Right kidney (tissue), 1 donor: Measurements from ENCODE around the gene ZNF594.
"Not testable (repeated sequence)": the region's sequence is repeated elsewhere in the genome, so short reads cannot be mapped to it uniquely, and the experiment has no call there.

Experiments
- DNase-seq: peaks from one replicate; pipeline ENCODE4 v3.0.0-alpha.2; 2016

ZNF594 gene

DNA sequence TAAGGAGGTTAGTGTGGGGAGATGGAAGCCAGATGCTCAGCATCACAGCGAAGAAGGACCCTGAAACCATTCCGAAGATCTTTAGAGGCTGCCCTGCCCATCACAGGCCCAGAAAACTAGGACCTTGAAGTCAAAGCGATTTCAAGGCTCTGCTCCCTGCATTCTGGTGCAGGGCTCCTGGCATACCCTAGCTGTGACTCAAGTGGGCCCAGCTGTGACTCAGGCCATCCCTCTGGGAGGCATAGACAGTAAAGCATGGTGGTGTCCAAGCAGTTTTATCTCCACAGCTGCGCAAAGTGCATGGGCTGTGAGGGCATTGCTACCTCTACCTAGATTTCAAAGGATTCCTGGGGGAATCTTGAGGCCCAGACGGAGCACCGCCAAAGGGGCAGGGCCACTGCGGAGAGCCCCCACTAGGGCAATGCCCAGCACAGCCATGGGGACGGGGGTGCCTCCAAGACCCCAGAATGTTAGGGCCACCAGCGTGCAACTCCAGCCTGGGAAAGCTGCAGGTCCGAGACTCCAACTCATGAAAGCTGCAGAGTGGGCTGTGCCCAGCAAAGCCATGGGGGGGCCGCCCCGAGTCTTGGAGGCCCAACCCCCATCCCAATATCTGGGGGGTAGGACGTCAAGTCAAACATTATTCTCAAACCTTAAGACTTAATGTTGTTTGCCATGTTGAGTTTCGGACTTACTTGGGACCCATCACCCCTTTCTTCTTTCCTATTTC, 11.7 kb upstream of the ZNF594 start:
- DNase-seq = no peak

DNA sequence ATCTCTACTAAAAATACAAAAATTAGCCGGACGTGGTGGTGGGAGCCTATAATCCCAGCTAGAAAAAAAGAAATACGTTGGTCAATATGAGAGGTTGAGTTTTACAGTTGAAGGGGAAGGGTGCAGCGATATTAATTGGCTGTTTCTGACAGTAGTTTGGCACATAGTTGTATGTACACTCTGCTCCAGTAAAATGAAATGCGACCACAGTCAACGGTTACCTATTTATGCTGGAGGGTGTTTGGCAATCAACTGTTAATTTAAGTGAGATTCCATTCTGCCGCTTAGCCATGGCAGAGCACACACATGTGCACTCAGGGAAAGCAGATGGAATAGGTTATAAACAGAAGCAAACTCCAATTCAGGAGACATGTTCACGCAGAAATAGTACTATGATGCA, 9.3 kb upstream of the ZNF594 start:
- DNase-seq = no peak

DNA sequence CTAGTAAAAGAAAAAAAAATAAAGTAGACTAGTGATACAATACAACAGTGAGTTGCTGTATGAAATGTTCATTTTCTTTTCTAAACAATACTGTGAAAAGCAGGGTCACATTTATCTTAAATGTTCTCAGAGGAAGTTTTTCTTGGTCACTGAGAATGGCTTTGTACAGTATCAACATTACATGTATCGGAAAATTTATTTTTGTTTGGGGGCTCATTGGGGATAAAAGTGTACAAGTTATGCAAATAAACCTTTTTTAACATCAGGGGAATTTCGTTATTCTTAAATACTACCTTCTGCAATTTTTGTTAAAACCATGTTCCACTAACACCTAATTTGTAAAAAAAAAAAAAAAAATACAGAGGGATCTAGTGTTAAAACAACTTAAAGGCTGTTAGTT, 8.7 kb upstream of the ZNF594 start:
- no peak for DNase-seq

DNA sequence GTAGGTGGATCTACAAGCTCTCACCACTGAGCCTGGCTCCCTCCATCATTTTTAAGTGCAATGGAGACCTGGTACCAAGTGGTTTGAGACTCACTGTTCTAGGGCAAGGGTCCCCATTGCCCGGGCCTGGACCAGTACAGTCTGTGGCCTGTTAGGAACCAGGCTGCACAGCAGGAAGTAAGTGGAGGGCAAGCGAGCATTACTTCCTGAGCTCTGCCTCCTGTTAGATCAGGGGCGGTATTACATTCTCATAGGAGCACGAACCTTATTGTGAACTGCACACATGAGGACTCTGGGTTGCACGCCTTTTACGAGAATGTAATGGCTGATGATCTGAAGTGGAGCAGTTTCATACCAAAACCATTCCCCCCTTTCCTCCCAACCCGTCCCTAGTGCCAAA, 6.8 kb upstream of the ZNF594 start:
- no peak for DNase-seq

DNA sequence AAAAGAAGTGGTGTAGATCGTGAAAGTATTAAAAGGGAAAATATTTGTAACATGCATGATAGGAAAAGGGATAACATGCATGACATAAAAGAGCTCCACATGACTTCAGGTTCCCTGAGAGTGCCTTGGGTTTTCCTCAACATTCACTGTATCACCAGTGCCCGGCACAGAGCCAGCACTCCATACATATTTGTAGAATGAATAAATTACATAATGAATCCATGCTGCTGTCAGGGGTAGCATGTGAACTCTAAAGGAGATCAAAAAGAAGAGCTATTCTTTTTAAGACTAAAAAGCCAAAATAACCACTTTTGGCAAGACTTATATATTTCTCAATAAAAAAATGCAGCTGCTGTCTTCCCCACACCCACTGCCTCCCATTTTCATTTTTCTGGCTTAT, 2.7 kb upstream of the ZNF594 start:
- DNase-seq = no peak

DNA sequence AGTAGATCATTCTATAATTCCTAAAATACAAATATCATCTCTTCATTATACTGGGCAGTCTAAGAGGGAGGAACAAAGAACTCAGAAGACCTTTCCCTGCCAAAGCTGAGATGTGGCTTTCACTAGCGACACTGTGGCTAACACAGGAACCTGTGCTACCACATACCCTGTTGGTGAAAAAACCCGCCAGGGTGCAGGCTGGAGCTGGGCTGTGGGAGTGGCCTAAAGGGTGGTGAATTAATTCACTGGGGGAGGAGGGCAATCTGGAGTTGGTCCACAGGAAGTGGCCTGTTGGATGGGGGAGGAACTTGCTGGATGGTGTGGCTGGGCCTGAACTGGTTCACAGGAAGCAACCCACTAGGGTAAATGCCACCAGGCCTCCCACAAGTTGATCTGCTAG, 7.4 kb downstream of the ZNF594 start:
- no peak for DNase-seq

DNA sequence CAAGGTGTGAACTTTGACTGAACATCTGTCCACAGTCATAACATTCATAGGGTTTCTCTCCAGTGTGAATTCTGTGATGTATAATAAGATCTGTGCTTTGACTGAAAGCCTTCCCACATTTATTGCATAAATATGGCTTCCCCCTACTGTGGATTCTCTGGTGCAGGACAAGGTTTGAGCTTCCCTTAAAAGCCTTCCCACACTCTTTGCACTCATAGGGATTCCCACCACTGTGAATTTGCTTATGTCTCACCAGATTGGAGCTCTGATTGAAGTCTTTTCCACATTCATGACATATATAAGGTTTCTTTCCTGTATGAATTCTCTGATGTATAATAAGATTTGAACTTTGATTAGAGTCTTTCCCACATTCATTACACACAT, 8.3 kb downstream of the ZNF594 start:
- no peak for DNase-seq

DNA sequence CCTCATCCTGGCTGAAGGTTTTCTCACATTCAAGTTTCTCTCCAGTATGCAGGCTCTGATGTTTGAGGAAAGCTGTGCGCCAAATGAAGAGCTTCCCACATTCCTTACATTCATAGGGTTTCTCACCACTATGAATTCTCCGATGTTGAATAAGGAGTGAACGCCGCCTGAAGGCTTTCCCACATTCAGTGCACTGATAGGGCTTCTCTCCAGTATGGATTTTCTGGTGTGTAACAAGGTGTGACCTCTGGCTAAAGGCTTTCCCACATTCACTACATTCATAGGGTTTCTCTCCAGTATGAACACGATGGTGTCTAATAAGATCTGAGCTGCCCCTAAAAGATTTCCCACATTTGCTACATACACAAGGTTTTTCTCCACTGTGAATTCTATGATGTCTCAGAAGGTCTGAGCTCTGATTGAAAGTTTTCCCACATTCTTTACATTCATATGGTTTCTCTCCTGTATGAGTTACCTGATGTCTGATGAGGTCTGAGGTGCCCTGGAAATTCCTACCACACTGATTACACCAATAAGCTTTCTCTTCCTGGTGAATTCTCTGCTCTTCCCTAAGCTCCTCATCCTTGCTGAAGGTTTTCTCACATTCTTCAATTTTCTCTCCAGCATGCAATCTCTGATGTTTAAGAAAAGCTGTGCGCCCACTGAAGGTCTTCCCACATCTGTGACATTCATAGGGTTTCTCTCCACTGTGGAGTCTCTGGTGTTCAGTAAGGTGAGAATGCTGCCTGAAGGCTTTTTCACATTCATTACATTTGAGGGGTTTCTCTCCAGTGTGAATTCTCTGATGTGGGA, 8.9 kb downstream of the ZNF594 start:
- DNase-seq = no peak

DNA sequence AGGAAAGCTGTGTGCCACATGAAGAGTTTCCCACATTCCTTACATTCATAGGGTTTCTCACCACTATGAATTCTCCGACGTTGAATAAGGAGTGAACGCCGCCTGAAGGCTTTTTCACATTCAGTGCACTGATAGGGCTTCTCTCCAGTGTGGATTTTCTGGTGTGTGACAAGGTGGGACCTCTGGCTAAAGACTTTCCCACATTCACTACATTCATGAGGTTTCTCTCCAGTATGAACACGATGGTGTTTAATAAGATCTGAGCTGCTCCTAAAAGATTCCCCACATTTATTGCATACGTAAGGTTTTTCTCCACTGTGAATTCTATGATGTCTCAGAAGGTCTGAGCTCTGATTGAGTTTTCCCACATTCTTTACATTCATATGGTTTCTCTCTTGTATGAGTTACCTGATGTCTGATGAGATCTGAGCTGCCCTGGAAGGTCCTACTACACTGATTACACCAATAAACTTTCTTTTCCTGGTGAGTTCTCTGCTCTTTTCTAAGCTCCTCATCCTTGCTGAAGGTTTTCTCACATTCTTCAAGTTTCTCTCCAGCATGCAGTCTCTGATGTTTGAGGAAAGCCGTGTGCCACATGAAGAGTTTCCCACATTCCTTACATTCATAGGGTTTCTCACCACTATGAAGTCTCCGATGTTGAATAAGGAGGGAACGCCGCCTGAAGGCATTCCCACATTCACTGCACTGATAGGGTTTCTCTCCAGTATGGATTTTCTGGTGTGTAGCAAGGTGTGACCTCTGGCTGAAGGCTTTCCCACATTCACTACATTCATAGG, 10.0 kb downstream of the ZNF594 start:
- DNase-seq = no peak

DNA sequence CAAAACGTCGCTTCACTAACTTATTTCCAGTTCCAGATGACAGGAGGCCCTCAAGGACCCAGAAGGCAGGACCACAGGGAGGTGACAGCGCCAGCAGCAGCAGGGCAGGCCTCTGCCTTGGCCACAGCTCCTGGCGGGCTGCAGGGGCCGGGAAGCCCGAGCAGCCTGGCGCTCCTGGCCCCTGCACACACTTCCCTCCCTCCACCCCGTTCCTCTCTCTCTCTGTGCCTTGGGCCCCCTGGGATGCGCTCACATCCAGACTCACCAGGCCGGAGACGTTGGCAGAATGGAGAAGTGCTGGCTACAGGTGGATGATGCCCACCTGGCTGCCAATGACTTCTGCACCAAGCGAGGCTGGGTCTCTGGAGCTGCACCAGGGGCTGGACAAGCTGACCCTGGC, 12.7 kb downstream of the ZNF594 start:
- DNase-seq = no peak

DNA sequence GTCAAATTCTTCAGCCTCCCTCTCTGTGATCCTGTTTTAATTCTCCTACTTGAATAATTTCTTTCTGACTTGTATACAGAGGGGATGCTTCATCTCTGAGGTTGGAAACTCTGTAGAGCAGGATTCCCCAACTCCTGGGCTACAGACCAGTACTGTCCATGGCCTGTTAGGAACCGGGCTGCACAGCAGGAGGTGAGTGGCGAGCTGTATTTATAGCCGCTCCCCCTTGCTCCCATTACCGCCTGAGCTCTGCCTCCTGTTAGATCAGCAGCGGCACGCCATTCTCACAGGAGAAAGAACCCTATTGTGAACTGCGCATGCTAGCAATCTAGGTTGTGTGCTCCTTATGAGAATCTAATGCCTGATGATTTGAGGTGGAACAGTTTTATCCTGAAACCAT, 16.6 kb downstream of the ZNF594 start:
- not testable (repeated sequence) for DNase-seq

DNA sequence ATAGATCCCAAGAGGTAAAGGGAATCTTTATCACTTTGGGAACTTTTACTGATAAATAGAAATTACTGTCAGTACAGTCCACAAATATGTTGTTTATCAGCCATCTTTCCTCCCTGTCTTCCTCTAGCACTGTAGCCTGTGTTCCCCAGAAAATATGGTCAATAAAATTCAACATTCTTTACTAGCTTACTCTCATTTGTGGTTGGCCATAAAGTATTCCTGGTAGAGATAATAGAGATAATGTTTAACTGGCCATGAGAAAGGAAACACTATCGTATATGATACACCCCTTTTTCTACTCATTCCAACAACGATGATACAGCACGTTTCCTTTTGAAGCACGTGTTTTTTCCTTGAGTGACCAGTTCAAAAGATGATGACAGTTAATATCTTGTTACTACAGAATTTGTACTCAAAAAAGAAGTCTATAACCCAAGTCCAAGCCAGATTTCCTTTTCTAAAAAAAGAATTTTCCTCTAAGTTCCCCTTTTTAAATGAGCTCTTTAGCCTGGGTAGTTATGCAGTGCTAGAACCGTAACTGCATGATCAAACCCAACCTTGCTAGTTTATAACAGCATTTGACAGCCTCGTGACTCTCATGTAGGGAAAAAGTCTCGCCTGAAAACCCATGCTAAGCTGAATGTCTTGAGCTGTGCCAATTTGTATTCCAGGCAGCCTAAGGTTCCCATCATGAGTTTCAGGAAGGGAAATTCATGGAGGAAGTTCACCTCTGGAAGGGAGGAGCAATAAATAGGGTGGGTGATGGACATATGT, 25.7 kb downstream of the ZNF594 start:
- not testable (repeated sequence) for DNase-seq

DNA sequence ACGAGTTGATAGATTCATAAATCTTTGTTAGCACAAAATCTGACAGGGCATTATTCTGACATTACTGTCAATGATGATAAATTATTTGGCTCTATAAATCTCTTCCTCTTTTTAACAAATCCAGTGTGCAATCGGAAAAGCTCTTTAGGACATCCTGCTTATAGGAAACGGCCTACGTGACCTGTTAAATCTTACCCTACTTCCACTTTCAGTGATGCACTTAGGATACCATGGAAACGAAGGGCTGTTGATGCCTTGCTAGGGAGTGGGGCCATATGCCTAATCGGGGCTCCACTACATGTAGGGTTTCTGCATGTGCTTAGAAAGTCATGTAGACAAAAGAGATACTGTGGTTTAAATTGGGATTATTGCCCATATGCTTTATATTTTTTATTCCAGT, 27.2 kb downstream of the ZNF594 start:
- DNase-seq = no peak

DNA sequence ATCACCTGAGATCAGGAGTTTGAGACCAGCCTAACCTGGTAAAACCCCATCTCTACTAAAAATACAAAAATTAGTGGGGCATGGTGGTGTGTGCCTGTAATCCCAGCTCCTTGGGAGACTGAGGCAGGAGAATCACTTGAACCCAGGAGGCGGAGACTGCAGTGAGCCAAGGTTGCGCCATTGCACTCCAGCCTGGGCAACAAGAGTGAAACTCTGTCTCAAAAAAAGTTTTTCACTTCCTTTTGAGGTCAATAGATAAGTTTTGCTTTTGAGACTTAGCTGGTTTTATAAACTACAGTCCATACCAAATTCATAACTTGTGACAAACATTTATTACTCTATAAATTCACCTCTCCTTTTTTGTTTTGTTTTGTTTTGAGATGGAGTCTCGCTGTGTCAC, 29.9 kb downstream of the ZNF594 start:
- DNase-seq = not testable (repeated sequence)

DNA sequence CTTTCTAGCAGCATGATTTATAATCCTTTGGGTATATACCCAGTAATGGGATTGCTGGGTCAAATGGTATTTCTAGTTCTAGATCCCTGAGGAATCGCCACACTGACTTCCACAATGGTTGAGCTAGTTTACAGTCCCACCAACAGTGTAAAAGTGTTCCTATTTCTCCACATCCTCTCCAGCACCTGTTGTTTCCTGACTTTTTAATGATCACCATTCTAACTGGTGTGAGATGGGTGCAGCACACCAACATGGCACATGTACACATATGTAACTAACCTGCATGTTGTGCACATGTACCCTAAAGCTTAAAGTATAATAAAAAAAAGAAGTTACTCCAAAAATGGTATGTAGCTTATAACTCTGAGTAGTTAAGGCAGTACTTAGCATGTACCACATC, 31.0 kb downstream of the ZNF594 start:
- not testable (repeated sequence) for DNase-seq

DNA sequence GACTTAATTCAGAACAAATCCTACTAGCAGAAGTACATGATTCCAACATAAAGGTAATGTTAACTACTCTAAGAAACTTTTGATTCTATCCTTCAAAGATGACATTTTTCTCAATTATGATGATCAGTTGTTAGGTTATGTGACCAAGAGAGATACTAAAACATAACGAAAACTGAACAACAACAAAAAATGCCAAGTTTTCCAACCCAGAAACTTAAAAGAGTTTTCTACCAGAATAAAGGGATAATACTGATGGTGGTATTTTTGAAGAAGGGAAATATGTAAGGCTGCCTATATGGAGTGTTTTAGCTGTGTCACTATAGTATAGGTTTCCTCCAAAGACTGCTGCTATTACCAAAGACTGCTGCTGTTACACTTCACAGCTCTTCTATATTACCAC, 45.5 kb downstream of the ZNF594 start:
- DNase-seq = not testable (repeated sequence)

DNA sequence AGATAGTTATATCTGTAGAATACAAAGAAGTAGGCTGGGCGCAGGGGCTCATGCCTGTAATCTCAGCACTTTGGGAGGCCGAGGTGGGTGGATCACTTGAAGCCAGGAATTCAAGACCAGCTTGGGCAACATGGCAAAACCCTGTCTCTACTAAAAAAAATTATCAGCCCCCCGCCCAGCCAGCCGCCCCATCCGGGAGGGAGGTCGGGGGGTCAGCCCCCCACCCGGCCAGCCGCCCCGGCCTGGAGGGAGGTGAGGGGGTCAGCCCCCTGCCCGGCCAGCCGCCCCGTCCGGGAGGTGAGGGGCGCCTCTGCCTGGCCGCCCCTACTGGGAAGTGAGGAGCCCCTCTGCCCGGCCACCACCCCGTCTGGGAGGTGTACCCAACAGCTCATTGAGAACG, 48.8 kb downstream of the ZNF594 start:
- not testable (repeated sequence) for DNase-seq

DNA sequence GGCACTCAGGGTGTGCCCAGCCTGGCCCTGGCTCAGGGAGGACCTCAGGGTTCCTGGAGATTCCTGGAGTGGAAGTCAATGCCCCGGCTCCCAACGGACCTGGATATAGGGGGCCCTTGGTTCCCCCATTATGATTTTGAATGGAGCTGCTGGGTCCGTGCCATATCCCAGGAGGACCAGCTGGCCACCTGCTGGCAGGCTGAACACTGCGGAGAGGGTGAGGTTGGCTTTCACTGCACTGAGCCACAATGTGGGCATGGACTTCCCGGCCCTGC, 52.3 kb downstream of the ZNF594 start:
- no peak for DNase-seq

DNA sequence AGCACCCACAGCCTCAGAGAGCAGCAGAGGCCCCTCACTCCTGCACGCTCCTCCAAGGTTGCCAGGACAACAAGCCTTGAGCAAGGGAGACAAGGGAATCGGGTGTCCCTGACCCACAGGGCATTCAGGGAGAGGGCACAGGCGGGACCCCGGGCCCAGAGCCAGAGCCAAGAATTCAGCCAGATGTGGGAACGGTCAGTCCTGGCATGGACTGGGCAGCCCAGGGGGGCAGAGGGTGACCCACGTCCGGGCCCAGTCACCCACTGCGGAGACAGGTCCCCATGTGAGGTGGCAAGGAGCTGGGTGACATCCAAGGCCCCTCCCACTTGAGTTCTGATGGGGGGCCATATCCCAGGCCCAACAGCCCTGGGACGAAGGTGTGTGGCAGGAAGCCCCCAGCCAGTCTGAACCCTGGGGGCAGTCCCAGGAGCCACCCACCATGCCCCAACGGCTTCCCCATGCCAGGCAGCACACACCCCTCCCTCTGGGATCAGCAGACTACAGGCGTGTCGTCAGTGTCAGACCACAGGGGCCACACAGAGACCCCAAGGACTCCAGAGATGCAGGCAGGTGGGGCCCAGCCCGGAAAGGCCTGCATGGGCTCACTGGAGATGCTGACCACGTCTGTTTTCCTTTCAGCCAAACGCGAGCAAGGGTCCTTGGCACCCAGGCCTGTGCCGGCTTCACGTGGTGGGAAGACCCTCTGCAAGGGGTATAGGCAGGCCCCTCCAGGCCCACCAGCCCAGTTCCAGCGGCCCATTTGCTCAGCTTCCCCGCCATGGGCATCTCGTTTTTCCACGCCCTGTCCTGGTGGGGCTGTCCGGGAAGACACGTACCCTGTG, 52.8 kb downstream of the ZNF594 start:
- no peak for DNase-seq

DNA sequence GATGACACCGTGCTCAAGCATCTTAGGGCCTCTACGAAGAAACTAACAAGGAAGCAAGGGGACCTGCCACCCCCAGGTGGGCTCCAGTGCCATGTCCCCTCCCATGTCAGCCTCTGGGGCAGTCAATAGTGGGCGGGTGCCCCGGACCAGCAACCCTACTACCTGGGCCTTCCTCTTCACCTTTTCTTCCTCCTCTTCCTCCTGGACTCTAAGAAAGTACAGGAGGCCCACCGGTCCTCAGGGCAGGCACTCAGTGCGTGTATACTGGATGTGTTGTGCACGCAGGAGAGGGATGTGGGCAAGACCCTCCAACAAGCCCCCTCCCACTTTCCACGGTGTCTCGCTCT, 53.5 kb downstream of the ZNF594 start:
- not testable (repeated sequence) for DNase-seq

DNA sequence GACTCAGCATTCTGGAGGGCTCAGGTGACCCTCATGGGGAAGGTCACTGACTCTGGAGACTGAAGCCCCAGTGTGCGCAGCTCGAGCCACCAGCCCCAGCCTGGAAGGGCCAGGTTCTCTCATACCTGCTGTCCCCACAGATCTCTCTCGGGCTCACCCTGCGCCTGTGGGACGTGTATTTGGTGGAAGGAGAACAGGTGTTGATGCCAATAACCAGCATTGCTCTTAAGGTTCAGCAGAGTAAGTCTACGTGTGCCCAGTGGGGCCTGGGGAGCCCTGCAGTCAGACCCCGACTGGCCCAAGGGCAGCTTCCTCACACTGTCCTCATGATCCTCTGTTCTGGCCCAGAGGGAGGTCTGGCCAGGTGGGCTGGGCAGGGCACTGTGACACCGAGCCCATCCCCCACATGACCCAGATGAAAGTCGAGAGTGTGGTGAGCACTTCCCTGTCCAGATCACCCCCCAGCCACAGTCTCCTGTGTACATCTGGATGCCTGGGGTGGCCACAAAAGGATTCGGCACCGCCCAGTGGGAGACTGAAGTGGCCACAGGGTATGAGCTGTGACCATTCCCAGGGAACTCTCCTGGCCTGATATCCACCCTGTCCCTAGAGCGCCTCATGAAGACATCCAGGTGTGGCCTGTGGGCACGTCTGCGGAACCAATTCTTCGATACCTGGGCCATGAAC, 54.0 kb downstream of the ZNF594 start:
- DNase-seq = not testable (repeated sequence)
